ENCODE data around the gene CRIM1.

Gene CRIM1

DNA sequence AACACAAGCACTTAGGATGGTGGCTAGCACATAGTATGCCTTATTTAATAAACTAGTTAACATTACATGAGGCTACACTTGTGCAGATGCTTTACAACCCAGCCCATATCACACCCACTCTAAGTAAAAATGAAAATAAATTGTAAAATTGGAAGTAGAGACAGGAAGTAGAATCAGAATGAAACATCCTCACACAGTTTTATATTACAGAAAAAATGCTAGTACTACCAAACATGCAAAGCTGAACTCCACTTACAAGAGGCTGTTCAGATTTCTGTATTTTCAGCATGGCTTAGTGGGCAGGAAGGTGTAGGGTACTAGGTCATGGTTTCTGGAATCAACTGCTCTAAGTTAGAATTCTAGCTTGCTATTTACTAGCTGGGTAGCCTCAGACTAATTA lies 18.2 kb upstream of the CRIM1 start:
- TF ChIP-seq, protein P1, sequence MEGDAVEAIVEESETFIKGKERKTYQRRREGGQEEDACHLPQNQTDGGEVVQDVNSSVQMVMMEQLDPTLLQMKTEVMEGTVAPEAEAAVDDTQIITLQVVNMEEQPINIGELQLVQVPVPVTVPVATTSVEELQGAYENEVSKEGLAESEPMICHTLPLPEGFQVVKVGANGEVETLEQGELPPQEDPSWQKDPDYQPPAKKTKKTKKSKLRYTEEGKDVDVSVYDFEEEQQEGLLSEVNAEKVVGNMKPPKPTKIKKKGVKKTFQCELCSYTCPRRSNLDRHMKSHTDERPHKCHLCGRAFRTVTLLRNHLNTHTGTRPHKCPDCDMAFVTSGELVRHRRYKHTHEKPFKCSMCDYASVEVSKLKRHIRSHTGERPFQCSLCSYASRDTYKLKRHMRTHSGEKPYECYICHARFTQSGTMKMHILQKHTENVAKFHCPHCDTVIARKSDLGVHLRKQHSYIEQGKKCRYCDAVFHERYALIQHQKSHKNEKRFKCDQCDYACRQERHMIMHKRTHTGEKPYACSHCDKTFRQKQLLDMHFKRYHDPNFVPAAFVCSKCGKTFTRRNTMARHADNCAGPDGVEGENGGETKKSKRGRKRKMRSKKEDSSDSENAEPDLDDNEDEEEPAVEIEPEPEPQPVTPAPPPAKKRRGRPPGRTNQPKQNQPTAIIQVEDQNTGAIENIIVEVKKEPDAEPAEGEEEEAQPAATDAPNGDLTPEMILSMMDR (IDR thresholded peaks at IDR 0.05; ENCODE audit: low read depth, low read length, missing control alignments), result no peak
- H3K4me3 ChIP-seq (ENCODE audit: low read depth, low read length), result no peak overlapping the region
- DNase-seq (ENCODE audit: low read depth), result no peak
- in situ Hi-C loops (cut with HindIII; ENCODE audit: low sequenced_read_pairs), result loop anchor here (25.0 kb wide), 1 partner anchor 325 kb away; no protein-coding TSS in a partner anchor

- DNase-seq (ENCODE audit: low read depth), result no peak
- TF ChIP-seq, protein P1 (IDR thresholded peaks at IDR 0.05; ENCODE audit: low read depth, low read length, missing control alignments), result no peak
- in situ Hi-C loops (cut with HindIII; ENCODE audit: low sequenced_read_pairs), result loop anchor here (25.0 kb wide), 1 partner anchor 324 kb away; no protein-coding TSS in a partner anchor
- H3K4me3 ChIP-seq (ENCODE audit: low read depth, low read length), result no peak overlapping the region
Measured at GRCh38 chr2:36338124-36338826, 17.3 kb upstream of the CRIM1 start.

DNA sequence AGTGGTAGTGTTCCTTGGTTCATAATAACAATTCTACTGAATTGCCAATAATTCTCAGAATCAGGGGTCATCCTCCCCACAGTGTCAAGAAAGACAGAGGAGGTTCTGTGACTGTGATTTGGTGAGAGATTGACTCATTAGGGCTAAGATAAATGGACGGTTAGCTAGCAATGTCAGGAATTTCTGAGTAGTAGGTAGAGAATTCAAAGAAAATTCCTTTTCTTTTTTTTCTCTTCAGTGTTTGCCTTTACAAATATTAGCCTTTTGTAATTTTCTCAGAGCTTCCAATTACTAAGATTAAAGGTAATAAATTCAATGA lies 16.8 kb upstream of the CRIM1 start:
- in situ Hi-C loops (cut with HindIII; ENCODE audit: low sequenced_read_pairs), result loop anchor here (25.0 kb wide), 1 partner anchor 324 kb away; no protein-coding TSS in a partner anchor
- DNase-seq (ENCODE audit: low read depth), result no peak
- TF ChIP-seq, protein P1 (IDR thresholded peaks at IDR 0.05; ENCODE audit: low read depth, low read length, missing control alignments), result no peak
- H3K4me3 ChIP-seq (ENCODE audit: low read depth, low read length), result no peak overlapping the region

- DNase-seq (ENCODE audit: low read depth), result no peak
- no peak overlapping the region for H3K4me3 ChIP-seq (ENCODE audit: low read depth, low read length)
- TF ChIP-seq, protein P1 (IDR thresholded peaks at IDR 0.05; ENCODE audit: low read depth, low read length, missing control alignments), result no peak
- in situ Hi-C loops (cut with HindIII; ENCODE audit: low sequenced_read_pairs), result loop anchor here (25.0 kb wide), 1 partner anchor 323 kb away; no protein-coding TSS in a partner anchor
Measured at GRCh38 chr2:36339607-36340218, 15.9 kb upstream of the CRIM1 start.

DNA sequence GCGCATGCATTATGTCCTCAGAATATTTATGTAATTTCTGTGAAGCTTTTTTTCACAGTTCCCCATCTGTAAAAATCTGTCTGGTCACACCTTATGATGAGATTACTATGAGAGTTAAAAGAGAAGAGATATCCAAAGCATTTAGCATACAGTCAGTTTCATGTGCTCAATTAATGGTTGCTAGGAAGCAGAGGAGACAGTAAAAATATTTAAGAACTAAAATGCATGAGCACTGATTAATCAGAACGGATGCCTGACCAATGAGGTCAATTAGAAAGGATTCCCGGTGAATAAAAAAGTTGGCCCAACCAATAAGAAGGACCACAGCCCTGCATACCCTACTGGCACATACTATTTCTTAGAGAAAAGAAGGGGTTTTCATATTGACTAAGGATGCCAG lies 12.0 kb upstream of the CRIM1 start:
- in situ Hi-C loops (cut with HindIII; ENCODE audit: low sequenced_read_pairs), result loop anchor here (25.0 kb wide), 1 partner anchor 319 kb away; no protein-coding TSS in a partner anchor
- no peak overlapping the region for H3K4me3 ChIP-seq (ENCODE audit: low read depth, low read length)
- TF ChIP-seq, protein P1 (IDR thresholded peaks at IDR 0.05; ENCODE audit: low read depth, low read length, missing control alignments), result no peak
- no peak for DNase-seq (ENCODE audit: low read depth)

DNA sequence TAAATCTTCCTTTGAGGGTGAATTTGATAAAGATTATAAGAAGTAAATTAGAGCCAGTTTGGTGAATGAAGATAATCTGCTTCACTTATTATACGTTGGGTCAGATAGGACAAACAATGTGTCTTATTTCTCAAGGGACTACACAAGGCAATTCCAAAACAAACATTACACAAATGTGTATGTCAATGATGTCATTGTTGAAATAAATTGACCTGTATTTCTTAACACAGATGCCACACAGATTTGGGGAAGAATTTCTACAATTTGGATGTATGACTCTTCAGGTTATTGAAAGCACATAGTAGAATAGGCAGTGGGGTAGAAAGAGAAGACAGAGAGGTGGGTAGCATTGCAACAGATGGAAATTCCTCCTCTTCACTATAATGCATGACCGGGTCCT lies 6.9 kb upstream of the CRIM1 start:
- no peak overlapping the region for H3K4me3 ChIP-seq (ENCODE audit: low read depth, low read length)
- in situ Hi-C loops (cut with HindIII; ENCODE audit: low sequenced_read_pairs), result loop anchor here (25.0 kb wide), 1 partner anchor 314 kb away; no protein-coding TSS in a partner anchor
- TF ChIP-seq, protein P1 (IDR thresholded peaks at IDR 0.05; ENCODE audit: low read depth, low read length, missing control alignments), result no peak
- DNase-seq (ENCODE audit: low read depth), result no peak
